Liver (tissue), 9 donors: Measurements from ENCODE around the gene PPP4R4. TPM values are rescaled to one million over a fixed set of nuclear protein-coding genes. Genes with fewer than 3 reads are reported as not detected.
"Not testable (repeated sequence)": the region's sequence is repeated elsewhere in the genome, so short reads cannot be mapped to it uniquely, and the experiment has no call there.

Experiments used
- DNase-seq: peaks from one replicate; pipeline ENCODE4 v3.0.0-alpha.2; 2017; ENCODE audit warnings: low spot score
- H3K27ac ChIP-seq, 2 donors: one replicate each; pipeline ENCODE4 v1.7.0; 2013; ENCODE audit warnings: inconsistent platforms in 2 of 2, low read length in 2 of 2, control low read depth in 1 of 2, low read depth in 1 of 2, mild to moderate bottlenecking in 1 of 2
- H3K27me3 ChIP-seq, 4 donors: one replicate each; pipeline versions ENCODE4 v1.6.1 to v1.7.0; 2013; ENCODE audit warnings: low read length in 3 of 4, inconsistent platforms in 1 of 4, mild to moderate bottlenecking in 1 of 4, moderate library complexity in 1 of 4; ENCODE audit not compliant: control insufficient read depth in 4 of 4, insufficient read depth in 4 of 4
- H3K36me3 ChIP-seq, 4 donors: one replicate each; pipeline versions ENCODE4 v1.6.1 to v1.7.0; 2013; ENCODE audit warnings: low read length in 3 of 4, mild to moderate bottlenecking in 3 of 4, low read depth in 1 of 4, moderate library complexity in 1 of 4; ENCODE audit not compliant: control insufficient read depth in 4 of 4, insufficient read depth in 3 of 4
- H3K4me1 ChIP-seq, 4 donors: one replicate each; pipeline versions ENCODE4 v1.6.1 to v1.7.0; 2013; ENCODE audit warnings: low read length in 3 of 4, mild to moderate bottlenecking in 3 of 4, moderate library complexity in 1 of 4; ENCODE audit not compliant: control insufficient read depth in 4 of 4, insufficient read depth in 4 of 4
- H3K4me3 ChIP-seq, 3 donors: one replicate each; pipeline versions ENCODE4 v1.6.1 to v1.7.0; 2013; ENCODE audit warnings: low read length in 3 of 3, control low read depth in 1 of 3, low read depth in 1 of 3, mild to moderate bottlenecking in 1 of 3
- H3K9ac ChIP-seq, 2 donors: one replicate each; pipeline ENCODE4 v1.7.0; 2013; ENCODE audit warnings: low read length in 2 of 2, mild to moderate bottlenecking in 2 of 2, moderate library complexity in 2 of 2, control low read depth in 1 of 2, low read depth in 1 of 2
- H3K9me3 ChIP-seq, 4 donors: one replicate each; pipeline versions ENCODE4 v1.6.1 to v1.7.0; 2013; ENCODE audit warnings: low read length in 3 of 4; ENCODE audit not compliant: control insufficient read depth in 4 of 4
- CTCF ChIP-seq: fragments of 150-350 bp; IDR thresholded peaks from 2 replicates; pipeline ENCODE4 v1.5.1; 2017; ENCODE audit warnings: improper control_type of control experiment, low read depth, low read length; ENCODE audit not compliant: missing input control
- EGR1 ChIP-seq, 2 donors: IDR thresholded peaks; 2 replicates each; pipeline ENCODE4 v1.6.1; 2016 to 2018; ENCODE audit warnings: antibody characterized with exemption in 2 of 2, low read depth in 2 of 2
- FOXA1 ChIP-seq: IDR thresholded peaks from 2 replicates; pipeline ENCODE4 v1.6.1; 2016; ENCODE audit warnings: antibody characterized with exemption
- FOXA2 ChIP-seq: IDR thresholded peaks from 2 replicates; pipeline ENCODE4 v1.6.1; 2016; ENCODE audit warnings: antibody characterized with exemption
- GABPA ChIP-seq, 2 donors: IDR thresholded peaks in 1 of 2; conservative IDR thresholded peaks in 1 of 2; 2 replicates each; pipeline ENCODE4 v1.6.1; 2016; ENCODE audit warnings: antibody characterized with exemption in 2 of 2, mild to moderate bottlenecking in 1 of 2, moderate library complexity in 1 of 2
- HNF4A ChIP-seq, 2 donors: conservative IDR thresholded peaks; 2 replicates each; pipeline ENCODE4 v1.6.1; 2016; ENCODE audit warnings: antibody characterized with exemption in 2 of 2, mild to moderate bottlenecking in 2 of 2
- HNF4G ChIP-seq: IDR thresholded peaks from 2 replicates; pipeline ENCODE4 v1.6.1; 2016; ENCODE audit warnings: antibody characterized with exemption
- JUND ChIP-seq, 2 donors: IDR thresholded peaks; 2 replicates each; pipeline ENCODE4 v1.6.1; 2016; ENCODE audit warnings: antibody characterized with exemption in 2 of 2
- MAX ChIP-seq: IDR thresholded peaks from 2 replicates; pipeline ENCODE4 v1.6.1; 2016; ENCODE audit warnings: antibody characterized with exemption
- NR2F2 ChIP-seq: IDR thresholded peaks from 2 replicates; pipeline ENCODE4 v1.6.1; 2016; ENCODE audit warnings: antibody characterized with exemption
- RAD21 ChIP-seq, 2 donors: IDR thresholded peaks; 2 replicates each; pipeline ENCODE4 v1.6.1; 2016; ENCODE audit warnings: antibody characterized with exemption in 2 of 2, mild to moderate bottlenecking in 2 of 2
- REST ChIP-seq: IDR thresholded peaks from 2 replicates; pipeline ENCODE4 v1.6.1; 2016; ENCODE audit warnings: antibody characterized with exemption, mild to moderate bottlenecking
- RXRA ChIP-seq, 2 donors: IDR thresholded peaks; 2 replicates each; pipeline ENCODE4 v1.6.1; 2017 to 2018; ENCODE audit warnings: antibody characterized with exemption in 2 of 2, mild to moderate bottlenecking in 1 of 2
- SP1 ChIP-seq: IDR thresholded peaks from 2 replicates; pipeline ENCODE4 v1.6.1; 2018; ENCODE audit warnings: antibody characterized with exemption, mild to moderate bottlenecking
- TAF1 ChIP-seq: conservative IDR thresholded peaks from 2 replicates; pipeline ENCODE4 v1.6.1; 2016; ENCODE audit warnings: antibody characterized with exemption, mild to moderate bottlenecking
- YY1 ChIP-seq: IDR thresholded peaks from 2 replicates; pipeline ENCODE4 v1.6.1; 2016; ENCODE audit warnings: antibody characterized with exemption, mild to moderate bottlenecking
- ZBTB33 ChIP-seq: IDR thresholded peaks from 2 replicates; pipeline ENCODE4 v1.6.1; 2016; ENCODE audit warnings: antibody characterized with exemption
- WGBS: extraction: QIAGEN DNeasy Blood & Tissue Kit; methylation state at CpG from one replicate; pipeline ENCODE4 v1.1.7; 2013; 5-methylcytosine and 5-hydroxymethylcytosine counted together
- polyA plus RNA-seq, 2 donors: library from polyadenylated mRNA; stranded (reverse) in 1 of 2; unstranded in 1 of 2; fragments of 200-250 nt in 1 of 2; fragments of >200 nt in 1 of 2; fragmentation: Nextera tagmentation in 1 of 2; extraction: Ambion mirVana in 1 of 2; gene quantifications; one replicate each; pipeline versions ENCODE4 v1.2.1 to v1.2.3, GENCODE V29; 2013 to 2015
- total RNA-seq, 2 donors: library from RNA; depleted of rRNA; stranded (reverse); fragments of >200 nt; gene quantifications; one replicate each; pipeline ENCODE4 v1.2.3, GENCODE V29; 2014
- TF ChIP-seq, protein P1 (sequence below): IDR thresholded peaks from 2 replicates; pipeline ENCODE4 v1.6.1; 2016; ENCODE audit warnings: antibody characterized with exemption
- donor health status: healthy.
- donor health status: healthy.
- donor health status: healthy.
- donor health status: healthy.
- donor health status: healthy.

The PPP4R4 gene
- total and polyA plus RNA-seq, 4 donors: 0.52 to 2.4 (median 0.99) TPM

DNA sequence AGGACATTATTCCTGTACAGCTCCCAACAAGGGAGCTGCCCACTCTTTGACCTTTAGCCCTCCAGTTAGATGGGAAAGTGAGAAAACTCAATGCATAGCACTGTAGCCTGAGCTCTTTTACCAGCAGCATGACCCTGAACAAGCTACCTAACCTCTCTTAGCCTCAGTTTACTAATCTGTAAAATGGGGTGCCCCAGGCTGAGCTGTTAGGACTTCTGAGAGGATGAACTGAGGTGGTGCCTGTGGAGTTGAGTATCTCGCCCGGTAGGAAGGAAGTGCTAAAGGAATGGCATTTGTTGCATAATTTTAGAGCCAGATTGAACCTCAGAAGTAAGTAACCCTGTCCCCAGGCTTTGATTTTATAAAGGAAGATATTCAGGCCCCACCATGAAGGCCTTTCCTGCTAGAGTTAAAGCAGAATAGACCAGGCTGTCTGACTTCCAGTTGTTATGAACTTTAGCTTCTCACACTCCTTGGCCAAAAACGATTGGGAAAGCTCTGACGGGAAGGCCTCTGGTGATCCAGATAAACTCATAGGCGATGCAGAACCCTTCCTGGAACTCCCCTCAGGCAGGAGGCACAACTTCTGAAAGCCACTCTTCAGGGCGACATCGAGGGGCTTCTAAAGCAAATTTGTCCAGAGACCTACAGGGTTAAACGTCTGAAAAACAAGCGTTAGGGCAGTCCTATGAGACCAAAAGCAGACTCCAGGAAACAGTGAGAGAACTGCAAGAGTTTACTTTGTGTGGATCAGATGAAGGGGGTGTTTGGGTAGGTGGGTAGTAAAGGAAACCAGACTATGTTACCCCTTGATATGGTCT, 121.4 kb downstream of the PPP4R4 start:
- Histone ChIP-seq H3K9ac (no peak overlapping the region), H3K27me3 (no peaks in the 10 kb centered on the region), H3K9me3 (no peaks in the 10 kb centered on the region), H3K4me1 (peaks cover 2 to 39% (median 21%) of the 10 kb centered on the region in 4 donors), H3K27ac (peak overlapping the region; percentile 93 to 96), H3K36me3 (no peaks in the 10 kb centered on the region), H3K4me3 (peak overlapping the region in 1 of 3 donors; percentile 25)
- WGBS: 33% methylated on average over 9 of the region's 9 CpGs
- TF ChIP-seq SP1 (peak; percentile 85), EGR1 (IDR thresholded peaks at IDR 0.05; ENCODE audit: low read depth in 2 of 2) (peak in 1 of 2 donors; percentile 43), GABPA (IDR thresholded peaks at IDR 0.05 in 1 of 2, conservative IDR thresholded peaks at IDR 0.05 in 1 of 2) (no peak), CTCF (no peak), REST (peak; percentile 75), HNF4A (conservative IDR thresholded peaks at IDR 0.05) (peak; percentile 83 to 86), FOXA2 (no peak), YY1 (peak; percentile 53), ZBTB33 (no peak), MAX (peak; percentile 53), RAD21 (IDR thresholded peaks at IDR 0.05) (peak; percentile 15 to 49), FOXA1 (peak; percentile 47), HNF4G (peak; percentile 75), JUND (IDR thresholded peaks at IDR 0.05) (peak in 1 of 2 donors; percentile 52), TAF1 (peak; percentile 23), RXRA (IDR thresholded peaks at IDR 0.05) (peak; percentile 82 to 83), NR2F2 (no peak)
- TF ChIP-seq, protein P1, sequence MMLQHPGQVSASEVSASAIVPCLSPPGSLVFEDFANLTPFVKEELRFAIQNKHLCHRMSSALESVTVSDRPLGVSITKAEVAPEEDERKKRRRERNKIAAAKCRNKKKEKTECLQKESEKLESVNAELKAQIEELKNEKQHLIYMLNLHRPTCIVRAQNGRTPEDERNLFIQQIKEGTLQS: no peak
- peak; percentile 32 for DNase-seq

GRCh38 chr14:94296181-94296545, 122.0 kb downstream of the PPP4R4 start:
- DNase-seq, H3K27me3 ChIP-seq, H3K4me3 ChIP-seq, H3K9me3 ChIP-seq, H3K36me3 ChIP-seq, H3K9ac ChIP-seq: not testable (repeated sequence)
- H3K4me1 ChIP-seq: peaks cover 2 to 39% (median 21%) of the 10 kb centered on the region in 4 donors
- peak overlapping the region; percentile 93 to 96 for H3K27ac ChIP-seq
- WGBS: 80% methylated on average over 4 of the region's 4 CpGs
